HFF-Myc (cell line): ENCODE data around the gene SH3BGR.

ENCODE experiments used
- DNase-seq: peaks from one replicate; pipeline ENCODE4 v3.0.0-alpha.2; 2011; ENCODE audit warnings: low read depth; ENCODE audit errors: extremely low read depth
- H3K4me3 ChIP-seq: replicated peaks from 2 replicates; pipeline ENCODE4 v1.5.1; 2011; ENCODE audit warnings: low read depth, mild to moderate bottlenecking, control low read depth, low read length
- TF ChIP-seq, protein P1 (sequence below): IDR thresholded peaks from 2 replicates; pipeline ENCODE4 v1.5.1; 2012; ENCODE audit warnings: mild to moderate bottlenecking, low read depth, low read length, control low read depth; ENCODE audit errors: missing control alignments

The SH3BGR gene

DNA sequence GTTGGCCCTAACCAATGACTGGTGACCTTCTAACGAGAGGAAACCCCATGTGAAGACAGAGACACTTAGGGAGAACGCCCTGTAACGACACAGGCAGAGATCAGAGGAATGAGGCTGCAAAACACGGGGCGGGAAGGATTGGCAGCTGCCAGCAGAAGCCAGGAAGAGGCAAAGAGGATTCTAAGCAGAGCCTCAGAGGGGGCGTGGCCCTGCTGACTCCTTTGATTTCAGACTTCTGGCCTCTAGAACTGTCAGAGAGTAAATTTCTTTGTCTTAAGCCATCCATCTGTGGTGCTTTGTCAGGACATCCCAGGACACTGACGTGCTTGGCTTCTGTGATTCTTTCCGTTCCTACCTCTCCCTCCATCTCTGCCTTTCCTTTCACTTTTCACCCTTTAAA lies 79.3 kb downstream of the SH3BGR start:
- DNase-seq = no peak
- TF ChIP-seq, protein P1, sequence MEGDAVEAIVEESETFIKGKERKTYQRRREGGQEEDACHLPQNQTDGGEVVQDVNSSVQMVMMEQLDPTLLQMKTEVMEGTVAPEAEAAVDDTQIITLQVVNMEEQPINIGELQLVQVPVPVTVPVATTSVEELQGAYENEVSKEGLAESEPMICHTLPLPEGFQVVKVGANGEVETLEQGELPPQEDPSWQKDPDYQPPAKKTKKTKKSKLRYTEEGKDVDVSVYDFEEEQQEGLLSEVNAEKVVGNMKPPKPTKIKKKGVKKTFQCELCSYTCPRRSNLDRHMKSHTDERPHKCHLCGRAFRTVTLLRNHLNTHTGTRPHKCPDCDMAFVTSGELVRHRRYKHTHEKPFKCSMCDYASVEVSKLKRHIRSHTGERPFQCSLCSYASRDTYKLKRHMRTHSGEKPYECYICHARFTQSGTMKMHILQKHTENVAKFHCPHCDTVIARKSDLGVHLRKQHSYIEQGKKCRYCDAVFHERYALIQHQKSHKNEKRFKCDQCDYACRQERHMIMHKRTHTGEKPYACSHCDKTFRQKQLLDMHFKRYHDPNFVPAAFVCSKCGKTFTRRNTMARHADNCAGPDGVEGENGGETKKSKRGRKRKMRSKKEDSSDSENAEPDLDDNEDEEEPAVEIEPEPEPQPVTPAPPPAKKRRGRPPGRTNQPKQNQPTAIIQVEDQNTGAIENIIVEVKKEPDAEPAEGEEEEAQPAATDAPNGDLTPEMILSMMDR = no peak
- no peak overlapping the region for H3K4me3 ChIP-seq

DNA sequence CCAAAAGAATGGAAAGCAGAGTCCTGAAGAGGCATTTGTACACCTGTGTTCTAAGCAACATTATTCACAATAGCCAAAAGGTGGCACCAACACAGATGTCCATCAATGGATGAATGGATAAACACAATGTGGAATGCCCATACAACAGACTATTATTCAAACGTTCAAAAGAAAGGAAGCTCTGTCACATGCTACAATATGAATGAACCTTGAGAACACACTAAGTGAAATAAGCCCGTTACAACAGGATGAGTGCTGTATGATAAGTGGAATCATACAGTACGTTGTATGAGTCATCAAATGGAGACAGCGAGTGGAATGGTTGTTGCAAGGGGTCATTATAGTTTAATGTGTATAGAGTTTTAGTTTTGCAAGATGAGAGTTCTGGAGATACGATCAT lies 80.1 kb downstream of the SH3BGR start:
- H3K4me3 ChIP-seq = no peak overlapping the region
- DNase-seq = no peak
- TF ChIP-seq, protein P1 = no peak

DNA sequence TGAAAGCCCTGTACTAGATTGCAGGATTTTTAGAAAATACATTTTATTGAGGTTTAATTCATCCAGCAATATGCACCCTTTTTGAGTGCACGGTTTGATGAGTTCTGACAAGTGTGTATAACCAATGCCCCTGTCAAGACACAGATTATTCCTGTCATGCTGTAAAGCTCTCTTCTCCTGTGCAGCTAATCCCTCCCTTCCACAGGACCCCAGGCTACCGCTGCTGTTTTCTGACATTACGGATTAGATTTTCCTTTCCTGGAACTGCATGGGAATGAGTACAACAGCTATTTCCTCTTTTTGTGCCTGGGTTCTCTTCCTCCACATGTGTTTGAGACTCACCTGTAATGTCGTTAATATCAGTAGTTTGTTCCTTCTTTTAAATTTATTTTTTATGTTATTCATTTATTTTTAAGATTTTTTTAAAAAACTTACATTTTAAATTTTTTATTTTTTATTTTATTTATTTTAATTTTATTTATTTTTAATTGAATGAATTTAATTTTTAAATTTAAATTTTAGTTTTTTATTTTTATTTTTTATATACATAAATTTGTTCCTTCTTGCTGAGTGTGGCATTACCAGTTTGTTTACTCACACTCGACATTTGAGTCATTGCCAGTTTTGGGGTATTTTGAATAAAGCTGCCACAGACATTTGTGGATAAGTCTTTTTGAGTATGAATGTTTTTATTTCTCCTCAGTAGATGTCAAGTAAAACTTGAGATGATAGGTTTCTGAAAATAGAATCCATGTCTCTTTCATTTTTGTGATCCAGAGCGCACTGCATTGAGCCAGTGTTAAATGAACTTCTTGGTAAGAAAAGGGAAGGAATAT lies 82.0 kb downstream of the SH3BGR start:
- no peak overlapping the region for H3K4me3 ChIP-seq
- TF ChIP-seq, protein P1 = no peak
- no peak for DNase-seq

DNA sequence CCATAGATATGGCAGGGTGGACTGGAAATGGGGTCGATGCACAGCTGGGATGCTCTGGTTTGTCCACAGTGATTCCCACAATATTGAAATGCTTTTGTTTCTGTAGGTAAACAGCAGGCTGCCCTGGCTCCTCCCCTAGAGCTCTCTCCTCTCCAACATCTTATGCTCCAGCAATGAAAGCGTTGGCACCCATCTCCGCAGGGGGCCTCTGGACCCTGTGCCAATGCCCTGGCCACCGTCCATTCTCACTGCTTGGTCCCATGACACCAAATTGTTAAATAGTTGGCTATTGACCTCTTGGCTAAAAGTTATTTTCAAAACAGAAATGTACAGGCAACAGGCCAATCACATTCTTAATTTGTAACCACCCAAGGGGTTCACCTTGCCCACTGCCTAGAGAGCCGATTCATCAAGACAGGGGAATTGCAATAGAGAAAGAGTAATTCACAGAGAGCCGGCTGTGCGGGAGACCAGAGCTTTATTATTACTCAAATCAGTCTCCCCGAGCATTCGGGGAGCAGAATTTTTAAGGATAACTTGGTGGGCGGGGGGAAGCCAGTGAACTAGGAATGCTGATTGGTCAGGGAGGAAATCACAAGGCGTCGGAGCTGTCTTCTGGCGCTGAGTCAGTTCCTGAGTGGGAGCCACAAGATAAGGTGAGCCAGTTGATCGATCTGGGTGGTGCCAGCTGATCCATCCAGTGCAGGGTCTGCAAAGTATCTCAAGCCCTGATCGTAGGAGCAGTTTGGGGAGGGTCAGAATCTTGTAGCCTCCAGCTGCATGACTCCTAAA lies 84.1 kb downstream of the SH3BGR start:
- no peak overlapping the region for H3K4me3 ChIP-seq
- DNase-seq = no peak
- TF ChIP-seq, protein P1 = no peak

DNA sequence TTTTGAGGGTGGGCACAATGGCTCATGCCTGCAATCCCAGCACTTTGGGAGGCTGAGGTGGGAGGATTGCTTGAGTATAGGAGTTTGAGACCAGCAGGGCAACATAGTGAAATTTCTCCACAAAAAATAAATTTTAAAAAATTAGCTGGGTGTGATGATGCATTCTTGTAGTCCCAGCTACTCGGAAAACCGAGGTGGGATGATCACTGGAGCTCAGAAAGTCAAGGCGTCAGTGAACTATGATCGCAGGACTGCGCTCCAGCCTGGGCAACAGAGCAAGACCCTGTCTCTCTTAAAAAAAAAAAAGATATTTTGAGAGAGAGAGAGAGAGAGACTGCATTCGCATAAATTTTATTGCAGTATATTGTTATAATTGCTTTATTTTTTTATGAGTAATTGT lies 85.1 kb downstream of the SH3BGR start:
- TF ChIP-seq, protein P1 = no peak
- H3K4me3 ChIP-seq = no peak overlapping the region
- DNase-seq = no peak

DNA sequence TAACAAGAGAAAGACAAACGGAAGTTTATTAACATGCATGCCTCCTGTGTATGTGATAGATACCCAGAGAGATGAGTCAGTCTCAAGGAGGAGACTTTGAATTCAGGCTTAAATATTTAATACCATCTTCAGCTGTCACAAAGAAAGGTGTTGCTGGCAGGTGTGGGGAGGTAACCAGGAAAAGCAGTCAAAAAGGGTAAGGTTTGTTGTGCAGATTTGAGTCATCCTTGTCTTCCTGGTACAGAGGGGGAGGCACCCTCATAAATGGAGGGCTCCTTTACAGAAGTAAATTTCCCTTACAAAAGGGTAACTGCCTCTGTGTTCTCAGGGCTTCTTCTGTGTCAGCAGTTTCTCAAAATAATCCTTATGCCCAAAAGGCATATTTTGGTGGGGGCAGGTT lies 85.8 kb downstream of the SH3BGR start:
- TF ChIP-seq, protein P1 = no peak
- no peak for DNase-seq
- H3K4me3 ChIP-seq = no peak overlapping the region
